Mesothelial cell of epicardium (in vitro differentiated cells): Measurements from ENCODE around the gene LCA5. TPM values are rescaled to one million over a fixed set of nuclear protein-coding genes. Genes with fewer than 3 reads are reported as not detected.
A peak's percentile ranks its signal among the peaks of the same experiment; 100 is the strongest.

ENCODE experiments used
- DNase-seq, 2 experiments: peaks; one replicate each; pipeline ENCODE4 v3.0.0; 2021; ENCODE audit warnings: low spot score in 2 of 2; ENCODE audit not compliant: unreplicated experiment in 2 of 2
- H3K27ac Mint-ChIP-seq: 2 replicates; pipeline ENCODE4 v1.8.0; 2021; ENCODE audit warnings: mixed read lengths
- H3K27me3 Mint-ChIP-seq: 2 replicates; pipeline ENCODE4 v1.8.0; 2021; ENCODE audit warnings: low read depth, mixed read lengths
- H3K36me3 Mint-ChIP-seq: 2 replicates; pipeline ENCODE4 v1.8.0; 2021; ENCODE audit warnings: mixed read lengths
- H3K4me1 Mint-ChIP-seq: 2 replicates; pipeline ENCODE4 v1.8.0; 2021; ENCODE audit warnings: mixed read lengths
- H3K4me3 Mint-ChIP-seq: 2 replicates; pipeline ENCODE4 v1.8.0; 2021; ENCODE audit warnings: mild to moderate bottlenecking, moderate library complexity, mixed read lengths
- H3K9me3 Mint-ChIP-seq: 2 replicates; pipeline ENCODE4 v1.8.0; 2021; ENCODE audit warnings: mixed read lengths
- total RNA-seq: library from RNA; stranded (reverse); gene quantifications from 3 replicates; pipeline ENCODE4 v1.2.1, GENCODE V29; 2021
- TF ChIP-seq, protein P1 (sequence below): fragments of 200-600 bp; sonication (generic); IDR thresholded peaks from one replicate; pipeline ENCODE4 v1.5.0; 2021; ENCODE audit warnings: antibody characterized with exemption; ENCODE audit not compliant: unreplicated experiment

The LCA5 gene
- total RNA-seq, 1 donor from 2014 or later = 9.2 TPM

DNA sequence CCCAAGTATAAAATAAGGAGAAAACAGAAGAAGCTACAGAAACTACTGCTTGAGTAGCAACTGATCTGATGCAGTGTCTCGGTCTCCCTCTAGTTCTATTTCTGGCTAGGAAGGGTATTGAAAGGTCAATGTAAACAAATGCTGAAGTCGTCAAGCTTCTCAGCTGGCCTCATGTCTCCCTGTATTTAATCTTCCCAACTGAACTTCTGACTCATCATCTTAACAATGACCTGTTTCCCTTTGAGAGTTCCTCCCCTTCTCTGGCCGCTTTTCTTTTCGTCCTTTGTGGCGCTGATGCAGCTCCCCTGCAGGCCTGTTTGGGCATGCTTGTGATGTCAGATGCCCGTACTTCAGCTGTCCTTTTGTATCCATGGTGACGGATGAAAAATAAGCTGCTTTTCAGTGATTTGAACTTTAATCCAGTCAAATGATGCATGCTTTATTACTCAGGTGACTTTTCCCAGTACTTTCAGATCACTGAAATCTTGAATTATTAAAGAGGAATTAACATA lies 7.8 kb upstream of the LCA5 start:
- no peaks in the 10 kb centered on the region for H3K27me3 Mint-ChIP-seq
- DNase-seq = peak in 1 of 2 experiments; percentile 45
- peak overlapping the region; percentile 93 for H3K27ac Mint-ChIP-seq
- peaks cover 35% of the 10 kb centered on the region for H3K36me3 Mint-ChIP-seq
- TF ChIP-seq, protein P1, sequence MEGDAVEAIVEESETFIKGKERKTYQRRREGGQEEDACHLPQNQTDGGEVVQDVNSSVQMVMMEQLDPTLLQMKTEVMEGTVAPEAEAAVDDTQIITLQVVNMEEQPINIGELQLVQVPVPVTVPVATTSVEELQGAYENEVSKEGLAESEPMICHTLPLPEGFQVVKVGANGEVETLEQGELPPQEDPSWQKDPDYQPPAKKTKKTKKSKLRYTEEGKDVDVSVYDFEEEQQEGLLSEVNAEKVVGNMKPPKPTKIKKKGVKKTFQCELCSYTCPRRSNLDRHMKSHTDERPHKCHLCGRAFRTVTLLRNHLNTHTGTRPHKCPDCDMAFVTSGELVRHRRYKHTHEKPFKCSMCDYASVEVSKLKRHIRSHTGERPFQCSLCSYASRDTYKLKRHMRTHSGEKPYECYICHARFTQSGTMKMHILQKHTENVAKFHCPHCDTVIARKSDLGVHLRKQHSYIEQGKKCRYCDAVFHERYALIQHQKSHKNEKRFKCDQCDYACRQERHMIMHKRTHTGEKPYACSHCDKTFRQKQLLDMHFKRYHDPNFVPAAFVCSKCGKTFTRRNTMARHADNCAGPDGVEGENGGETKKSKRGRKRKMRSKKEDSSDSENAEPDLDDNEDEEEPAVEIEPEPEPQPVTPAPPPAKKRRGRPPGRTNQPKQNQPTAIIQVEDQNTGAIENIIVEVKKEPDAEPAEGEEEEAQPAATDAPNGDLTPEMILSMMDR = no peak
- H3K4me1 Mint-ChIP-seq = peaks cover 52% of the 10 kb centered on the region
- H3K9me3 Mint-ChIP-seq = no peaks in the 10 kb centered on the region
- peak overlapping the region; percentile 51 for H3K4me3 Mint-ChIP-seq

GRCh38 chr6:79544299-79544927 lies 7.2 kb upstream of the LCA5 start:
- TF ChIP-seq, protein P1 = no peak
- Mint-ChIP-seq H3K36me3 (peaks cover 37% of the 10 kb centered on the region), H3K9me3 (no peaks in the 10 kb centered on the region), H3K4me3 (peak overlapping the region; percentile 26), H3K27me3 (no peaks in the 10 kb centered on the region), H3K27ac (peak overlapping the region; percentile 97), H3K4me1 (peaks cover 57% of the 10 kb centered on the region)
- DNase-seq = no peak

DNA sequence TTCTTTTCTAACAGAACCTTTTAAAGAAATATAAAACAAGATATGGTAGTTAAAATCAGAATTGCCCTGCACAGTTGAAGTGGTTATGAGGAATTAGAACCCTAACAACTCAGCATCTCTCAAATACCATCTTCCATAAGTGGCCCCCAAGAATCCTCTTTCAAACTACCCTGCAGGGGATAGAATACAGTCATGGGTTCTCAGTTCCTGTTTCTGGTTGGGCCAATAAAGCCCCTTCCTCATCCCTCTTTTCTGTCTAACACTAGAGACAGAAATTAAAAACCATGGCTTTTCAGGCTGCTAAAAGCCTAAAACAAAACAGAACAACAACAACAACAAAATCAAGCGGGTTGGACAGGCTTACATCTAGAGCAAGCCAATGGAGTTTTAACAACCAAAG lies 6.7 kb upstream of the LCA5 start:
- TF ChIP-seq, protein P1 = no peak
- Mint-ChIP-seq H3K36me3 (peaks cover 34% of the 10 kb centered on the region), H3K4me1 (peaks cover 57% of the 10 kb centered on the region), H3K27me3 (no peaks in the 10 kb centered on the region), H3K4me3 (peak overlapping the region; percentile 26), H3K9me3 (no peaks in the 10 kb centered on the region), H3K27ac (peak overlapping the region; percentile 97)
- DNase-seq = no peak

DNA sequence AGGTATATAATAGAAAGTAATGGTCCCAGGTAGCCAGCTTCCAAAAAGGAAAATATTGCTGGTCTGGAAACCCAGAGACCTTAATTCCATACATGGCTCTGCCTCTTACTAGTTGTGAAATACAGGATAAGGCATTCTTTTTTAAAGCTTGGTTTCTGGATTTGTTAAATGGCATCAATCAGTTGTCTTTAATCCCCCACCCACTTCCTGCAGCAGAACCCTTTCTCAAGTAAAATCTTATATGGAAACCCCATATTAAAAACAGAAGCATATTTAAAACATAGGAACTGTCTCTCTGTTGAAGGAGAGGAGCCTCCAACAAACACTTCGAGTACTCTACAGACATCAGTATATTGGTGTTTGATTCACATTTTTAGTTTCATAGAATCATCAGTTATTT lies 6.2 kb upstream of the LCA5 start:
- no peak overlapping the region for H3K4me3 Mint-ChIP-seq
- no peaks in the 10 kb centered on the region for H3K27me3 Mint-ChIP-seq
- H3K27ac Mint-ChIP-seq = peak overlapping the region; percentile 97
- TF ChIP-seq, protein P1 = no peak
- no peak for DNase-seq
- H3K9me3 Mint-ChIP-seq = no peaks in the 10 kb centered on the region
- H3K4me1 Mint-ChIP-seq = peaks cover 57% of the 10 kb centered on the region
- peaks cover 34% of the 10 kb centered on the region for H3K36me3 Mint-ChIP-seq

DNA sequence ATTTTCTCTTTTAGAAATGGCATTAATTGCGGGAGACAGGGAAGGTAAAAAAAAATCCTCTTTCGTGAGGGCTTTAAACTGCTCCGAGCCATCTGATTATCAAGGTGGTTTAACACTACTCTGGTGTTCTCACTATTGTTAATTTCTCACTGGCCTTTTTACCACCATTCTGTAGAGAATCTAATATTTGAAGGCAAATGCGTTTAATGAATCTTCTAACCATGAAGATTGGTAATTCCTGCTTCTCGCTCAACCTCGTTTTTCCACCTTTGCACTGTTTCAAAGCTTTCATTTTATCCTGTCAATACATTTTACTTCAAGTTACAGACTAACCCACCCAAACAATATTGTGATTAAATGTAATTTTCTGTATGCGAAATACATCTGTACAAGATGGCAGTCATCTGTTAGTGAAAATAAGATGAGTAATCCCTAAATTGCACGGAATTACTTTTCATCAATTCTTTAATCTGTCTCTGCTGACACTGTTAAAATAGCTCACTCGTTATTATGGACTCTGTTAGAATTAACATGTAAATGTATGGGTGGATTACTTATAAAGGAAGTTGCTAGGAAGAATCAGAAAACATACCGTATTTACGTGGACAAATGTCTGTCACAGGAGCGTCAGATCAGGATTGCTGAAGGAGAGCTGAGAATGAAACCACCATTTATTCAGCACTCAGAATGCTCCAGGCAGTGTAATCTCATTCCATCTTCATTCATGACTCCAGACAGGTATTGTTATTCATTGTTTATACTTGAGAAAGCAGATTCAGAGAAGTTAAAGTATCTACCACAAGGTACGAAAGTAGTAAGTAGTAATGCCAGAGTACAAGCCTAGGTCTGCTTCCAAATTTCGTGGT lies 1.1 kb upstream of the LCA5 start:
- no peak overlapping the region for H3K27ac Mint-ChIP-seq
- no peak for DNase-seq

More for the DNA sequence above, 1.1 kb upstream of the LCA5 start:
- Mint-ChIP-seq H3K36me3 (peaks cover 21% of the 10 kb centered on the region), H3K4me1 (peaks cover 48% of the 10 kb centered on the region), H3K27me3 (no peaks in the 10 kb centered on the region), H3K9me3 (no peaks in the 10 kb centered on the region), H3K4me3 (no peak overlapping the region)
- TF ChIP-seq, protein P1 = no peak
